Hypothalamus (tissue), 51 donors: ENCODE data around the gene HOATZ.

Experiments
- DNase-seq, 51 donors: peaks; one replicate each; lab custom pipeline; 2025; lab: John Stamatoyannopoulos, UW

HOATZ gene

DNA sequence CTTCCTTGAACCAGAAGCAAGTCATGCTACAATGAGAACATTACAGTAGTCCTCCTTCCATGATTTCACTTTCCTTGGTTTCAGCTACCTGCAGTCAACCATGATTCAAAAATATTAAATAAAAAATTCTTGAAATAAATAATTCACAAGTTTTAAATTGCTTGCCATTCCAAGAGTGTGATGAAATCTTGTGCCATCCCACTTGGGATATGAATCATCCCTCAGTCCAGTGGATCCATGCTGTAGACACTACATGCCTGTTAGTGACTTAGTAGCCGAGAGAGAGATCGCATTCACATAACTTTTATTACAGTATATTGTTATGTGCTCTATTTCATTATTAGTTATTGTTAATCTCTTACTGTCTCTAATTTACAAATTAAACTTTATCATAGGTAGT, 6.0 kb downstream of the HOATZ start:
- no peak for DNase-seq

- no peak for DNase-seq
These were observed 6.6 kb downstream of the HOATZ start for GRCh38 chr11:111521135-111521534.

GRCh38 chr11:111522426-111522825, 7.8 kb downstream of the HOATZ start:
- no peak for DNase-seq

DNA sequence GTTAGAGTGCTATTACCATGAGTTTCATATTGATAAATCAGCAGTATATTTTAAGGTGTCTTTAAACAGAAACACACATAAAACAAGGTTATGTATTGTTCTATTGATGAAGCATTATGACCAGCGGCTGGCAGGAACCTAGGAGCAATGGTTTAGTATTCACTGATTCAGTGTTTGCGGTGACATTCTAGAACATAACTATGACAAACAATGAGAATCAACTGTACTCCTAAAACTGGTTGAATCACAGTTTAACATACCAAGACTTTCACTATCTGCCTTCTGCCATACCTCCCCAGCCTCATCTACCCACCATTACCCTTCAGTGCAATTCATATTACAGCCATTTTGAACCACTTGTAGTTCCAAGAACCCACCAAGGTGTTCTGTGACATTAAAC, 8.8 kb downstream of the HOATZ start:
- no peak for DNase-seq

- no peak for DNase-seq
These were observed 9.5 kb downstream of the HOATZ start for GRCh38 chr11:111524056-111524455.

- DNase-seq, result no peak
These were observed 10.9 kb downstream of the HOATZ start for GRCh38 chr11:111525456-111525855.

GRCh38 chr11:111526501-111526900, 11.9 kb downstream of the HOATZ start:
- DNase-seq, result no peak

GRCh38 chr11:111527279-111527678, 12.7 kb downstream of the HOATZ start:
- no peak for DNase-seq

GRCh38 chr11:111528557-111528956, 14.0 kb downstream of the HOATZ start:
- no peak for DNase-seq

DNA sequence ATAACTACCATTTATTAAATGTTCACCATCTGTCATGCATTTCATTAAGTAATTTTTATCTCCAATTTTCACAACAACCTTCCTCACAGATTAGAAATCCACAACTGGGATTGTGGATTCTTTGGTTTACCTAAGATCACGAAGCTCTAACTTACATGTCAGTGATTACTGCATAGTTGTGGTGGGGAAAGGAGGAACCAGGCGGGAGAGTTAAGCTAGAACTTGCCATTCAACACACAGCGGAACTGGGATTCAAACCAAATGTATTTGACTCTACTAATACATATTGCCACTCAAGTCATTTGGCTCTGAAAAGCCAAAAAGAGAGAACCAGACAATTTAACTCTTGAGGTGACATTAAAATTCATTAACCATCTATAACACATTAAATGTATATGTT, 15.5 kb downstream of the HOATZ start:
- DNase-seq, result peak in 1 of 51 donors; percentile 5

GRCh38 chr11:111531136-111531535, 16.6 kb downstream of the HOATZ start:
- peak in 1 of 51 donors; percentile 20 for DNase-seq

DNA sequence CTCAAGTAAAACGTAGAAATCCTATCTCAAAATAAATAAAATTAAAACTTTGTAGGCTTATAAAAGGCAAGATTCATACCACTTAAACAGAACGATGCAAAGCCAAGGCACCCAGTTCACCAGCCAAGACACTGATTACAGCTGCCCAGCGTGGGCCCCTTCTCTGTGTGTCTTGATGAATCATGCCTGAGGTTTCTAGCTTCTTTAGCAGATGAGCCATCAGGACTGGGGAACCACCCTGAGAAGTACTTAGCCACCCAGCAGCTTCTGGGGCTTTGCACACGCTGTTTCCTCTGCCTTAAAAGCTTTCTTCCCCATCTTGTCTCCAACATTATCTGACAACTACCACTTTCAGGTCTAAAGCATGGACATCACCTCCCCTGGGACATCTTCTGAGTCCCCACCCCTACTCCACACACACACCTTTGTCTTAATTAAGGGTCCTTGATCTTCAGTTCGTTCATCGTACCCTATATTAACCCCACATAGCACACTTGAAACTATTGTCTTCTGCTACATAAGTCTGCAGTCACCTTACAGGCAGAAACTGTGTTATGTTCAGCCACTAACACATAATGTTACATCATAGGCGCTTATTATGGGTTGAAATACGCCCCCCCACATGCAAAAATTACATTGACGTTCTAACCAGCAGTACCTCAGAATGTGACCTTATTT, 17.2 kb downstream of the HOATZ start:
- peak in 2 of 51 donors; percentile 8 to 9 for DNase-seq

DNA sequence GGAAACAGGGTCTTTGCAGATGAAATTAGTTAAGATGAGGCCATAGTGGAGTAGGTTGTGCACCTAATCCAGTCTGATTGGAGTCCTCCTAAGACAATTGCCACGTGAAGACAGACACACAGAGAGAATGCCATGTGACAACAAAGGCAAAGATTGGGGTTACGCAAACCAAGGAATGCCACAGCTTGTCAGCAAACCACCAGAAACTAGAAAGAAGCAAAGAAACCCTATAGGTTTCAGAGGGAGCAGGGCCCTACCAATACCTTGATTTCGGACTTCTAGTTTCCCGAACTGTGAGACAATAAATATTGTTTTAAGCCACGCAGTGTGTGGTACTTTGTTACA, 17.8 kb downstream of the HOATZ start:
- no peak for DNase-seq

- no peak for DNase-seq
These were observed 20.7 kb downstream of the HOATZ start for GRCh38 chr11:111535281-111535680.

GRCh38 chr11:111537336-111537860, 22.8 kb downstream of the HOATZ start:
- no peak for DNase-seq

DNA sequence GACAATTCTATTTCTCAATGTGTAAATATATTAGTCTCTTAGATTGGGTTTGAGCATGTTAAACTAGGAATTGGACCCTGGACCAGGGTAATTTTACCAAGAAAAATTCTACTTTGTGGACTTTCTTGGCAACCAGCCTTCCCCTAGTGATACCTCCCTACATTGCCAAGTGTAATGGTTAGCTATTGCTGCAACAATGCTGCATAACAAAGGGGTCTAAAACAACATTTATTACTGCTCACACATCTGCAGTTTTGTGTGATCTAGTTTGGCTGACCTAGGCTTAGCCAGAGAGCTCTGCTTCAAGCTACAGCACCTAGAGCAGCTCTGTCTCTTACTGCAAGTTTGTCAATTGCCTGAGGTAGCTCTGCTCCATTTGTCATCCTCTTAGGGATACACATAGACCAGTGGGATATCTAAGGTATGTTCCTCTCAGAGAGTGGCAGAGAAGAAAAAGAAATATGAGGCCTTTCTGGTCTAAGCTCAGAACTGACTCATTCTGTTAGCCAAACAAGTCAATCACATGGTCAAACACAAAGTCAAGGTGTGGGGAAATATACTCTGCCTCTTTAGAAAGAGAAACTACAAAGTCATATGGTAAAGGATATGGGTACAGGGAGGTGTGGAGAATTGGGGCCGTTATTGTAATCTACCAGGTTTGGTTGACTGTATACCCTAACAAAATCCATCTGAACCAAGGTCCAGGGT, 24.0 kb downstream of the HOATZ start:
- DNase-seq, result no peak

GRCh38 chr11:111539426-111540113, 25.0 kb downstream of the HOATZ start:
- DNase-seq, result no peak

DNA sequence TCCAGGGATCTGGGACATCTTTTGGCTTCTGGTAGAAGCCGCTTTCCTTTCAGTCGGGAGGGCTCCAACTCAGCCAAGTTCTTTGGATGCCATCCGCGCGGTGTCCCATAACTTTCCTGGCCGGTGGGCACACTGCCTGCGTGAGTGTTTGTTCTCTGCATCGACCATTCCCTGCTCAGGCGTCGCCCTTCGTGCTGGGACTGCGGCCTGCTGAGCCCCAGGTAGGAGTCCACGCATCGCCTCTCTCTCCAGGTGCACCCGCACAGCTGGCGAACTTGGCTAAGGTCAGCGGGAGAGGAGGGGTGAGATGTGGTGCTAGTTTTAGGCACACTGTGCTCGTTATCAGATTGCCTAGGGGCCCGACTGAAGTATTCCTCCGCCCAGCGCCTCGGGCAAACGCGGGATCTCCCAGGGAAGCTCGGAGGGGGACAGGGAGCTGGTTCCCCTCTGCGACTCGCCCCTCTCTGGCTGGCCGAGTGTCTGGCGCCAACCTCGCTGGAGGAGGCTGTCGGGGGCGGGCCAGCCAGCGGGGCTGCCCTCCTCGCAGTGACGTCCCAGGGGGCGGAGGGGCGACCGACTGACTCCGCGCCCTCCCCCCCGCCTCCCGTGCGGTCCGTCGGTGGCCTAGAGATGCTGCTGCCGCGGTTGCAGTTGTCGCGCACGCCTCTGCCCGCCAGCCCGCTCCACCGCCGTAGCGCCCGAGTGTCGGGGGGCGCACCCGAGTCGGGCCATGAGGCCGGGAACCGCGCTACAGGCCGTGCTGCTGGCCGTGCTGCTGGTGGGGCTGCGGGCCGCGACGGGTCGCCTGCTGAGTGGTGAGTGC, 25.7 kb downstream of the HOATZ start, which contains the start of gene LAYN:
TSS of gene LAYN (plus strand) at position 607 of the 823 bp plus-strand sequence. CDS start at position 731, 124 bp downstream.
- peak in 37 of 51 donors; percentile 6 to 79 (median 51) for DNase-seq

GRCh38 chr11:111540937-111541253, 26.3 kb downstream of the HOATZ start:
- DNase-seq, result peak in 2 of 51 donors; percentile 35 to 49

GRCh38 chr11:111541254-111542061, 26.9 kb downstream of the HOATZ start:
- peak in 22 of 51 donors; percentile 8 to 49 (median 23) for DNase-seq
